ENCODE results near the gene CSNK1G1.
"Not testable (repeated sequence)": the region's sequence is repeated elsewhere in the genome, so short reads cannot be mapped to it uniquely, and the experiment has no call there.

CSNK1G1 gene

DNA sequence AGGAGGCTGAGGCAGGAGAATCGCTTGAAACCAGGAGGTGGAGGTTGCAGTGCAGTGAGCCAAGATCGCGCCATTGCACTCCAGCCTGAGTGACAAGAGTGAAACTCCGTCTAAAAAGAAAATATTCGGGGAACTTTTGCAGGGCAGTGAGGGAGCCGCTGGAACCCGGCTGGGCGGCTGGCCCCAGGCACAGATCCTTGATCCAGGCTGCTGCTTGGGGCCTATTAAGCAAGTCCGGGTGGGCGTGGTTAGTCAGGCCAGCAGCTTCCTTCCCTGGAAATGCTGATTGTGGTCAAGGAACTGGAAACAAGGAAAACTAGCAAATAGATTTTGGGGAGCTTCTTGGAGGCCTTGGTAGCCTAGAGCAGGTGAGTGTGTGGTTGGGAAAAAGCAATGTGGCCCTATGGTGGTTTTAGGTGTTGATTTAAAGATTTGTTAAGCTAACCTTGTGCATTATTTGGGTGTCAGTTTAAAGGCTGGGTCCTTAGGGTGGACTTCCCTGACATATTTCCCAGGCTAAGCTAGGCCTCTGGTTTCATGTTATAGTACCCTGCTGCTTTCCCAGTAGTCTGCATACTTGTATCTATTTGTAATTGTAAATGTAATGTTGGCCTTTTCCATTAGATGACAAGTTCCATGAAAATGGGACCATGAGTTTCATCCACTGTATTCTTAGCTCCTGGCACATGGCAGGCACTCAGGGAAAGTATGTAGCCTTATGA, 222.2 kb downstream of the CSNK1G1 start:
- no peak for DNase-seq (ENCODE audit: low read depth)

DNA sequence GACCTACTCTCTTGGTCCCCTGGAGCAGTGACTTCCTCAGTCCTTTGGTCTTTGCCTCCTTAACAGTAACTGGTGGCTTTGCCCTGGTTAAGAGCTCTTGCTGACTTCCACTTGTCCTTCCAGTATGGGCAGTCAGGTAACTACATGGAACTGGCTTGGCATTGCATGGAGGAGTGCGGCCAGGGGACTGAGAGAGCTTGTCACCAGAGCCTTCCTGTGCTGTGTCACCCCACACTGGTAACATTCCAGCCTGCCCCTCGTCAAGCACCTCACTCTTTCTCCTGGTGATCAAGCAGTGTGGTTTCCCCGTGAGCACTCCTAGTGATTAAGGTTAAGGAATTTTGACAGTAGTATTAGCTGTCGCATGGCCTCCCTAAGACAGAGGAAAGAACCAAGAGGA, 223.8 kb downstream of the CSNK1G1 start:
- no peak for DNase-seq (ENCODE audit: low read depth)

GRCh38 chr15:64131547-64131946, 224.4 kb downstream of the CSNK1G1 start:
- DNase-seq (ENCODE audit: low read depth) = no peak

GRCh38 chr15:64130159-64130558, 225.8 kb downstream of the CSNK1G1 start:
- DNase-seq (ENCODE audit: low read depth) = no peak

DNA sequence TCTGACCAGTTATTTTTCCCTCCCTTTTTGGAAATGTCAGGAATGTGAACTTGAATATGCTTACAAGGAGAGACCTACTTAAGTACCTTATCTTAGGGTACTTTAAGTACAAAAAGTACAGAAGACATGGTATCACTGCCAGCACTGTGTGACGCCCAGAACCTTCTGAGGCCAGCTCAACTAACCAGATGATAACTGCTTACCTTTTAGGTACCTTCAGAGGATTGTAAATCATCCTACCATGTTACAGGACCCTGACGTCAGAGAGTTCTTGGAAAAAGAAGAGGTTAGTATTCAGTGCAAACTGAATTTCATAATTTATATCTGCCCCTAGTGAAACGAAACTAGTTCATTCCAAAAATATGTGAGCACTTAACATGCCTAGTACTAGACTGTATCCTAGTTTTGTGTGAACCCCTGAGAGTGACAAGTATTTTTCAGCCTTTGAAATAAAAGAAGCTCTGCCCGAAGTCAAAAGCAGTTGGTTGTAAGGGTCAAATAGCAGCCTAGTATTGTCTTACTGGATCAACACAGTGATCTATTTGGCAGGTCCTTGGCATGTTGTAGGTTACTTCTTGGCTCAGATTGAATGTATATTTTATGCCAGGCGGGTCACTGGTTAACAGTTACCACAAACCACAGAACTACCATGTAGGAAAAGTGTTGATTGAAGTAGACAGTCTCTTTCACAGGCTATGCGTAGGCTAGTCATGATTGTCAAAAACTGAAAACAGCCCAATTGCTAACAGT, 228.3 kb downstream of the CSNK1G1 start:
- DNase-seq (ENCODE audit: low read depth) = no peak

DNA sequence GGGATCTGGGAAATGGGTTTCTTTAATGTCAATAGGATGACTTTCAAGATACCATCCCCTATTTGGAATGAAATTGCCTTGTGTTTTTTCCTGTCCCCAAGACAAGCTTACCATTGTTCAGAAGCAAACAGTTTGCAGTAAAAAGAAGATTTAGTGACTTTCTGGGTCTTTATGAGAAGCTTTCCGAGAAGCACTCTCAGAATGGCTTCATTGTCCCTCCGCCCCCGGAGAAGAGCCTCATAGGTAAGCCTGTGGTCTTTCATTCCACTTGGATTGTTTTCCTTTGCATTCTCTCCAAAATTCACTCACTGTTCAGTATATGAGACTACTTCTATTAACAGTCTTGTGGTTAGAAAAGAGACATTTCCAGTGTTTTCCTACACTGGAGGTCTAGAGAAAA, 230.0 kb downstream of the CSNK1G1 start:
- no peak for DNase-seq (ENCODE audit: low read depth)

- DNase-seq (ENCODE audit: low read depth) = no peak
Observed at GRCh38 chr15:64122936-64123351, 233.0 kb downstream of the CSNK1G1 start.

GRCh38 chr15:64122444-64122843, 233.5 kb downstream of the CSNK1G1 start:
- no peak for DNase-seq (ENCODE audit: low read depth)

DNA sequence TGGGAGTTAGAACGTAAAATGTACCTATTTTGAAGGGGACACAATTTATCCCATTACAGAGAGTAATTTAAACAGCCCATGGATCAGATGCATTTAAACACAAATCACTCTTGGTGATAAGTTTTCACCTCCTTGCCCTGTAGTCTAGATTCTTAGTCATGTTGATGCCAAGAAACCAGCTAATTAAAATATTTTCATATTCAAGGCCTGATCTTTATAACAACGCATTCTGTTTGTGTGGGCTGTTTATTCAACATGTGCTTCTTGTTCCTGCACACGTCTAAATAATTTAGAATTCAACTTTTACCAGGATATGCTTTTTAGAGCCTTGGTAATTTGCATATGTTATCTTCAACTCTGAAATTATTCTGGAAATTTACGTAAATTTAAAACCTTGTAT, 234.4 kb downstream of the CSNK1G1 start:
- no peak for DNase-seq (ENCODE audit: low read depth)

DNA sequence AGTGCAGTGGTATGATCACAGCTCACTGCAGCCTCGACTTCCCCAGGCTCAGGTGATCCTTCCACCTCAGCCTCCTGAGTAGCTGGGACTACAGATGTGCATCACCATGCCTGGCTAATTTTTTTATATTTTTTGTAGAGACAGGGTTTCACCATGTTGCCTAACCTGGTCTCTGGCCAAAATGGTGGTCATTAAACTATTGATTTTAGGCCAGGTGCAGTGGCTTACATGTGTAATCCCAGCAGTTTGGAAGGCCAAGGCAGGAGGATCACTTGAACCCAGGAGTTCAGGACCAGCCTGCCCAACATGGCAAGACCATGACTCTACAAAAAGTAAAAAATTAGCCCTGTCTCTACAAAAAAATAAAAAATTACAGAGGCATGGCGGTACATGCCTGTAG, 235.7 kb downstream of the CSNK1G1 start:
- not testable (repeated sequence) for DNase-seq (ENCODE audit: low read depth)

DNA sequence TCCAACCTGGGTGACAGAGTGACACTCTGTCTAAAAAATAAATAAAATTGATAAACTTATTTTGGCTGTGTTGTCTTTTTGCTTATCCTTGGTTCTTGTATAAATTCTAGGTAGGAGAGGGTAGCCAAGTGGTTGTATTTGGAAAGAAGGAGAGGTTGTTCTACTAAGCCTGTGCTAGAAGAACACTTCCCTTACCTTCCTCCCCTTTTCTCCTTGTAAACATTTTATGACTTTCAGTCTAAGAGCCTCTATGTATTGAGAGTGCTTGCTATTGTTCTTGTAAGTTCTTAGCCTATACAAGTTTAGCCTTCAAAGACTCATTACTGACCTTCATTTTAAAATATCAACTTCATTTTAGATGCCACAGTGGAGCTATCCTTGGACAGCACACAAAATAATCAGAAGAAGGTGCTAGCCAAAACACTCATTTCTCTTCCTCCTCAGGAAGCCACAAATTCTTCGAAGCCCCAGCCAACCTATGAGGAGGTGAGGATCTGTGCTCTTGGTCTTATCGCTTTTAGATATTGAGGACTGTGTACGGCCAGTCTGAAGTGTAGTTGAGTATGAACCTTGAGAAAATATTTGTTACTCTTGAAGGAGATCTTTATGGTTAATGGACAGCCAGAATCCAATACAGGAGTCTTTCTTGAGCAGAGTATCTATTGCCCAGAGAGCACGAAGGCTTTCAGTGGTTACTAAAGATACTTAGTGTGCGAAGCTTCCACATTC, 238.1 kb downstream of the CSNK1G1 start:
- no peak for DNase-seq (ENCODE audit: low read depth)

Data from stimulated activated CD8-positive, alpha-beta memory T cell treated with anti-CD3 and anti-CD28 coated beads, Interleukin-4, amount 100 ng/mL, for 24 hours (primary cell).